Activated T-cell treated with anti-CD3 and anti-CD28 coated beads for 4 hours (primary cell): ENCODE results near the gene HNMT.
"Not testable (repeated sequence)": the region's sequence is repeated elsewhere in the genome, so short reads cannot be mapped to it uniquely, and the experiment has no call there.

Source experiments
- DNase-seq: peaks from one replicate; pipeline ENCODE4 v3.0.0-alpha.2; 2020

Gene HNMT

GRCh38 chr2:138016351-138017087 is 52.2 kb downstream of the HNMT start:
- no peak for DNase-seq

- no peak for DNase-seq
Observed at GRCh38 chr2:138017824-138018223, 53.6 kb downstream of the HNMT start.

- DNase-seq, result no peak
Observed at GRCh38 chr2:138018866-138019688, 54.8 kb downstream of the HNMT start.

GRCh38 chr2:138020432-138020831 is 56.2 kb downstream of the HNMT start:
- DNase-seq, result no peak

GRCh38 chr2:138021154-138021553 is 56.9 kb downstream of the HNMT start:
- DNase-seq, result no peak

- no peak for DNase-seq
Observed at GRCh38 chr2:138023298-138023697, 59.0 kb downstream of the HNMT start.

- no peak for DNase-seq
Observed at GRCh38 chr2:138023976-138024375, 59.7 kb downstream of the HNMT start.

- no peak for DNase-seq
Observed at GRCh38 chr2:138026111-138027020, 62.1 kb downstream of the HNMT start.

- DNase-seq, result no peak
Observed at GRCh38 chr2:138028538-138028937, 64.3 kb downstream of the HNMT start.

- DNase-seq, result no peak
Observed at GRCh38 chr2:138029276-138029675, 65.0 kb downstream of the HNMT start.

GRCh38 chr2:138030459-138030858 is 66.2 kb downstream of the HNMT start:
- no peak for DNase-seq

GRCh38 chr2:138032334-138032733 is 68.1 kb downstream of the HNMT start:
- DNase-seq, result no peak

- no peak for DNase-seq
Observed at GRCh38 chr2:138034536-138034935, 70.3 kb downstream of the HNMT start.

- no peak for DNase-seq
Observed at GRCh38 chr2:138035608-138036217, 71.4 kb downstream of the HNMT start.

GRCh38 chr2:138036522-138036921 is 72.2 kb downstream of the HNMT start:
- DNase-seq, result no peak

- no peak for DNase-seq
Observed at GRCh38 chr2:138037090-138037489, 72.8 kb downstream of the HNMT start.

GRCh38 chr2:138040616-138041015 is 76.3 kb downstream of the HNMT start:
- DNase-seq, result no peak

- DNase-seq, result no peak
Observed at GRCh38 chr2:138042311-138042710, 78.0 kb downstream of the HNMT start.

GRCh38 chr2:138043588-138043987 is 79.3 kb downstream of the HNMT start:
- DNase-seq, result not testable (repeated sequence)

- DNase-seq, result no peak
Observed at GRCh38 chr2:138058427-138058826, 94.2 kb downstream of the HNMT start.

GRCh38 chr2:138059487-138060300 is 95.4 kb downstream of the HNMT start:
- no peak for DNase-seq

GRCh38 chr2:138060301-138060635 is 96.0 kb downstream of the HNMT start:
- no peak for DNase-seq
